HCT116 (cell line): Measurements from ENCODE around the gene HMG20A.

Experiments
- EZH2phosphoT487 ChIP-seq: fragments of 200-600 bp; IDR thresholded peaks from 2 replicates; pipeline ENCODE4 v1.6.1; 2018; ENCODE audit warnings: antibody characterized with exemption, borderline replicate concordance
- POLR2A ChIP-seq: IDR thresholded peaks from 2 replicates; pipeline ENCODE4 v1.7.0; 2011; ENCODE audit warnings: borderline replicate concordance; ENCODE audit not compliant: insufficient read depth, insufficient read length; ENCODE audit errors: extremely low read depth
- SRF ChIP-seq: IDR thresholded peaks from 2 replicates; pipeline ENCODE4 v1.6.1; 2012; ENCODE audit warnings: low read depth

- no peak for TF ChIP-seq EZH2phosphoT487
- TF ChIP-seq SRF = no peak
- TF ChIP-seq POLR2A = no peak
These were observed 60.4 kb downstream of the HMG20A start for GRCh38 chr15:77480859-77481633.
